ENCODE results near the gene AMPH.
A peak's percentile ranks its signal among the peaks of the same experiment; 100 is the strongest.

The AMPH gene

GRCh38 chr7:38463277-38464225, 167.6 kb downstream of the AMPH start:
- peak; percentile 23 for DNase-seq (ENCODE audit: low spot score)

DNA sequence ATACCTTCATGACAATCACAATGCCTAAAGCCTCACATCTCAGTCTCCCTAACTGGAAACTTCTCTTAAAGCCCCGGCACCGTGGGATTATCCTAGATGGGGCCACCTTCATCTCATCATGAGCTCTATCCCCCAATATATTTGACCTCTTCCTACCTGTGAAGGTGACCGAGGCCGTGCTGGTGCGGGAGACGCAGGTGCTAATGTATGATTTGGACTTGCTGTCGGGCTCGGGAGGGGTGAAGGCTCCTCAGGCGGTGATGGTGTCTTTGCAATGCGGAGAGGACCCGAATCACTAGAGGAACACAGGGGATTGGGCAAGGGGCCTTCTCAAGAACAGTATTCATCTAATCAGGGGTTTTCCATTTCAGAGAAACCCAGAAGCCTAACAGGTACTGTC, 168.4 kb downstream of the AMPH start:
- no peak for DNase-seq (ENCODE audit: low spot score)

- DNase-seq (ENCODE audit: low spot score) = no peak
Measured at GRCh38 chr7:38461887-38462286, 169.3 kb downstream of the AMPH start.

DNA sequence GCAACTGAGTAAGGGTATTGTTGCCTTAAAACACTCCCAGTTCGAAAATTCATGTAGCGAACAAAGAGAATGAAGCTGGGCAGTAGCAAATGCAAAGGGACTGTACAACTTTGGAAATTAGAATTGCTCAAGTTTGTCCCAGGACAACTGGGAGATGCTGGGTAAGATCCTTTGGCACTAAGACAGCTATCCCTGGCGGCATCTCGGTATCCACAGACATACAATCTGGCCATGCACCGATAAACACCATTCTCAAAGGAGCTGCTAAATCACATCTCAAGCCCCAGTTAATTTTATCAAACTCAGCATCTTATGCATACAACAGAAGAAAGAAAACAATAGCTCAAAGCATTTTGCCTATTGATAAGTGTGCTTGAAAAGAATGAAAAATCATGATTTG, 177.3 kb downstream of the AMPH start:
- no peak for DNase-seq (ENCODE audit: low spot score)

DNA sequence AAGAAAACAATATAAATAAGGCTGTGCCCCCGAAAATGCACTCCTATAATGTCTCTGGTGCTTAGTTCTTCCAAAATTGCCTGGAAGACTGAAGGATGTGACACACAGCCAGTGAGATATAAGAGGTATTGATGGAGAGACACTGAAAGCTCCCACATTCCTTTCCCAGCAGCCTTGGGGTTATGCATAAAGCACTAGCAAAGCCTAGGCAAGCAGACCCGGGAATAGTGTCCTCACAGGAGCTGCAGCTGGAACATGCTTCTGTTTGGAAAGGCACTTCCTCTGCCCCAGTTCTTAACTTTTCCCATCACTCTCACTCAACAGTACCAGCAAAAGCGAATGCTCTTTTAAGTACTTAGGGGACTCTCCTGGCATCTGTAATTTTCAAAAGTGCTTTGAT, 178.0 kb downstream of the AMPH start:
- no peak for DNase-seq (ENCODE audit: low spot score)

GRCh38 chr7:38452681-38453108, 178.5 kb downstream of the AMPH start:
- DNase-seq (ENCODE audit: low spot score) = no peak

DNA sequence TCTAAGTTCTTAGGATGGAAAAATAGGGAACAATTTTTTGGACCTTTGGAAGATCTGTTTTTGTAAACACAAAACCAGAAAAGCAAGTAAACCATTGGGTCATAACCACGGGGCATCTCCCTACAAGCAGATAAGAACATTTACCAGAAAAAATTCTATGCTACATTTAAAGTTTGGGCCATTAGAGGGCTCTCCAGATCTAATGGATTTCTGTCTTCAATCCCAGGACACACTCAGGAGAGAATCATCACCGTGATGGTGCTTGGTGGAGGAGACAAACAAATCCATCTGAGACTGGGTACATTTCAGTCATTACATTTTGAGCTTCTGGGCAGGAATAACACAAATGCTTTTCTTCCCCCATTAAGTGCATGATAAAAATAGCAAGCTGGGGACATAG, 179.3 kb downstream of the AMPH start:
- DNase-seq (ENCODE audit: low spot score) = peak; percentile 50

GRCh38 chr7:38448584-38449234, 182.5 kb downstream of the AMPH start:
- no peak for DNase-seq (ENCODE audit: low spot score)

- DNase-seq (ENCODE audit: low spot score) = no peak
Measured at GRCh38 chr7:38448054-38448453, 183.1 kb downstream of the AMPH start.

DNA sequence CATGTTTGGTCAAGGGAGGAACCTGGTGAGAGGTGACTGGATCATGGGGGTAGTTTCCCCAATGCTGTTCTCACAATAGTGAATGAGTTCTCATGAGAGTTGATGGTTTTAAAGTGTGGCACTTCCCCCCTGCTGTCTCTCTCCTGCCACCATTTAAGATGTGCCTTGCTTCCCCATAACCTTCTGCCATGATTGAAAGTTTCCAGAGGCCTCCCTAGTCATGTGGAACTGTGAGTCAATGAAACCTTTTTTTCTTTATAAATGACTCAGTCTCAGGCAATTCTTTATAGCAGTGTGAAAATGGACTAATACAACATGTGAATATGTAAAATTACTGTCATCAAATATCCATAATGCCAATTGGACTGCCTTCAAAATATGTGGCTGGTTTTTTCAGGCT, 192.2 kb downstream of the AMPH start:
- no peak for DNase-seq (ENCODE audit: low spot score)

DNA sequence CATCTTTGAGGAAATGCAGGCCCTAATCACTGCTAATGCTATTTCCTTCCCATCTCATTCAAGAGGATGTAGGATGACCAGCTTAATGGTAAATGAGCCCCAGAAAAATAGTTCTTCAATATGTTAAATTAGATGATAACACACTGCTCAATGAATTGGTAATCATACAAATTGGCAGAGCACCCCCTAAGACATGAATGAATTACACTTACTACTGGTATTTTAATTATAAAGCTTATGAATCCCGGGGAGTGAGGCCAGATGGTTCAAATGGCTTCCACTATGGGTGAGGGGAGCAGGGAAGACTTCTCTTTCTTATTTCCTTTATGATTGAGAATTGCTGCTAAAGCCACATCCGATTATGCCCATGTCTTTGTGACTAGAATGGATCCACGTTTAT, 198.5 kb downstream of the AMPH start:
- DNase-seq (ENCODE audit: low spot score) = no peak

GRCh38 chr7:38432080-38432479, 199.1 kb downstream of the AMPH start:
- DNase-seq (ENCODE audit: low spot score) = no peak

DNA sequence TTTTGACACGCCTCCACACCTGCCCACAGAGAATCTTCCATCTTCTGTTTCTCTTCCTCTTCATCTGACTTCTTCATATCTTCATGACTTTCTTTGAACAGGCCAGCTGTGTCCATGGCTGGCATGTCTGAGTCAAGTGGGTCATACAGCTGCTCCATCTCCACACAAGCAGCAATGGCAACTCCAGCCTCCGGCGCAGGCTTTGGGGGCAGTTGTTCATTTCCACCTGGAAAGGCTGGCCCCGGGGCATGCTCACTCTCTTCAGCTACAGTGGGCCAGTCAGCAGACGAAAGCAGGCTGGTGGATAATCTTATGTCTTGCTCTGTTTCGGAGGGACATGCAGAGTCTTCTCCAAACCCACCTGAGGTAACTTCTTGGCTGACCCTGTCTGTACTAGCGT, 202.1 kb downstream of the AMPH start:
- DNase-seq (ENCODE audit: low spot score) = no peak

DNA sequence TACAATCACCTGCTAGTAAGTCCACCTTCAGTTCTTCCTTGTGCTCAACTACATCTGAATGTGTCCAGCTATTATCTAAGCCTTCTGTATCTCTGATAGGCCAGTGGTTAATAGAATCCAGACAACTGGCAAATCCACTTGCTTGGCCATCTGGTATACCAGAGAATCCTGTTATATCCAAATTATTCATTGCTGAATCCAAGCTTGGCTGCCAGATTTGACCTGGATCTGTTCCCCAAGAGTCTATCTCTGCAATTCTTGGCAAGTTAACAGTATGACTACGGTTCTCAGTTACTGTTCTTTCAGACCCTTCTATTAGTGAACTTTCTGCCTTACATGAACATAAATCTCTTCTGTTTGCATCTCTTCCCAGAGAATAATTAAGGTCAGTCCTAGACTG, 203.1 kb downstream of the AMPH start:
- DNase-seq (ENCODE audit: low spot score) = peak; percentile 29

DNA sequence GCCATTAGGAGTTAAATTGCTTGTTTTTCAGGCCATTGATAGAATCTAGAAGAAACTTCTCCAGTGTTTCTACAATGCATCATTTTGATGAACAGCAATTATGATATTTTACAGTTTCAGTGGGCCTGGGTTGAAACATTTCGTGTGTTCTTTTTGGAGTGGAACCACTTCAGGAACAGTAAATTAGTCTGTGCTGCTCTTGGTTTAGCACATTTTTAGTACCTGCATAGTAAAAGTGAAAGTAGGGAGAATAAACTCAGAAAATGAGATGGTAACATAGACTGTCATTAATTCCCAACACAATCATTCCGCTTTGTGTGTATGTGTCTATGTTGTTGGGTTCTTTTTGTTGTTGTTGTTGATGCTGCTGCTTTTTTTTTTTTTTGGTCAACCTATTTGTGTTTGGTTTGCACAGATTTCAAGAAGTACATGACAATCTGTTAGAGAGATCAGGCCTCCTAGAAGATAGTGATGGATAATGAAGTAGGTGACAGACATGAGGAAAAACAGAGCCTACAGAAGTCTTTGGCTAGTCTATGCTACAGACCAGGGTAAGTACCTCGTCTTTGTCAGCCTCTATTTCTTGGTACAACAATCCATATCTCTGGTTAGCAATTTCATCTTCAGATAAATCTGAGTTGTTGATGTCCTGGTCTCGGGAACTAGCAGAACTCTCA, 203.8 kb downstream of the AMPH start:
- DNase-seq (ENCODE audit: low spot score) = no peak

DNA sequence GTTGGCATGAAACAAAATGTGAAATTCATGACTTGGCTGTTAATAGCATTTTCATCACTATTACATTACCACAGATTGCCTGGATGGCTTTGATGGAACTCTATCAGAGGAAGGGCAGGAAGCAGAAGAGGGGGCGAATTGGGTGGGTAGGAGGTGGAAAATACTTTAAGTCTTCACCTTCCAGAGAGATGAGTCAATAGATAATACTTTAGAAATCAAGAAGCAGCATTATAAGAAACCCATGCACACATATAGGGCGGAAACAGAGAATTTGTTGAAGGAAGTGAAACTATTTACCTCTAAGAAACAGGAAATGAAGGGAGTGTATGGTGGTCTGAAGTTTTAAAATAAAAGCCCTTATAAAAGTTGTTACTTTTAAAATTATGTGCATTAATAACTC, 205.7 kb downstream of the AMPH start:
- DNase-seq (ENCODE audit: low spot score) = no peak

- no peak for DNase-seq (ENCODE audit: low spot score)
Measured at GRCh38 chr7:38424750-38425463, 206.3 kb downstream of the AMPH start.

GRCh38 chr7:38413784-38414183, 217.4 kb downstream of the AMPH start:
- DNase-seq (ENCODE audit: low spot score) = no peak

DNA sequence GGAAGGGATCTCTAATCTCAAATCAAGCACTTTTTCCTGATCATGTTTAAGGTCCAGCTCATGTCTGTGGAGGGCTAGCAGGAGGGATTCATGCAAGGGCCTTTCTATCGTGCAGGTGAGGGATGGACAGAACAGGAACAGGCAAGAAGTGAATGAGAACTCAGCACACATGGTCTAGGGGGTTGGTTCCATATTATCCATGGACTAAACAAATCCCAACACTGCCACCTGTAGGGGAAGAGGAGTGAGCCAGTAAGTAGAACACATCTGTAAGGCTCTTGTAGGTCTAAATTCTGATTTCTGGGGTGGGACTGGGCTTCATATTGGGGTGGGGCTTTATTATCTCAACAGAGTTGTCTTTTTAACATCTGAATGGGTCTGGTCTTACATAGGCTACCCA, 219.8 kb downstream of the AMPH start:
- peak; percentile 41 for DNase-seq (ENCODE audit: low spot score)

GRCh38 chr7:38410056-38410455, 221.1 kb downstream of the AMPH start:
- DNase-seq (ENCODE audit: low spot score) = no peak

DNA sequence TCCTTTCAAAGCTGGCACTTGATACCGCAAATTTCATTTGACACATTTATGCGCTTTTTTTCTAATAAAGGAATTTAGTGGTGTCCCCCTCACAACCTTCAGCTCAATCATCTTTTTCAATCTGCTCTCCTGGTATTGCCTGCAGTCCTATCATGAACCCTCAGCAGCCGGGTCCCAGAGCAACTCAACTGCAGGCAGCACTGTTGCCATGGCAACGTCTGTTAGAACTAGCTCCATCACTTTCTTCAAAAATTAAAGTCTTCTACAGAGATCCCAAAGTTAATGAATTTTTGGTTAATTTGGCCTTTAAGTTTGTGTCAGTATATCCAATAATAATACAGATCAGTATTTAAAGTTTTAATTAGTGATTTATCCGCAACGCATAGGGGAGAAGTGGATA, 221.6 kb downstream of the AMPH start:
- no peak for DNase-seq (ENCODE audit: low spot score)

GRCh38 chr7:38398725-38399321, 232.3 kb downstream of the AMPH start:
- peak; percentile 40 for DNase-seq (ENCODE audit: low spot score)
